H1 (cell line): Measurements from ENCODE around the gene SPARCL1. TPM values are rescaled to one million over a fixed set of nuclear protein-coding genes. Genes with fewer than 3 reads are reported as not detected.
A peak's percentile ranks its signal among the peaks of the same experiment; 100 is the strongest.

Source experiments
- E2F6 ChIP-seq: IDR thresholded peaks from 2 replicates; pipeline ENCODE4 v1.6.1; 2012; ENCODE audit warnings: inconsistent platforms
- FOSL1 ChIP-seq: IDR thresholded peaks from 2 replicates; pipeline ENCODE4 v1.6.1; 2011; ENCODE audit warnings: mild to moderate bottlenecking, low read depth, low read length, moderate library complexity; ENCODE audit not compliant: insufficient read depth
- polyA plus RNA-seq, 7 experiments: library from polyadenylated mRNA; depleted of rRNA in 3 of 7; stranded (reverse) in 5 of 7; unstranded in 2 of 7; fragments of >200 nt in 5 of 7; fragments of 200-250 nt in 2 of 7; gene quantifications; 1 replicate in 5 of 7; 2 replicates in 1 of 7; 4 replicates in 1 of 7; pipeline versions ENCODE4 v1.2.1 to v1.2.3, GENCODE V29; 2011 to 2013; ENCODE audit warnings: missing spikeins in 2 of 7, mixed read lengths in 2 of 7
- total RNA-seq: library from RNA; stranded (reverse); fragmentation: NEBNext Ultra II Directional; extraction: Animal tissue kit (Norgen Biotek cat#: 25700); gene quantifications from 2 replicates; pipeline ENCODE4 v1.2.1, GENCODE V29; 2021
- TF ChIP-seq, protein P1 (sequence below): fragments of 300-600 bp; sonication (generic); IDR thresholded peaks from 2 replicates; pipeline ENCODE4 v1.7.1; 2012; ENCODE audit warnings: low read length, moderate library complexity, mild to moderate bottlenecking, inconsistent platforms; ENCODE audit not compliant: insufficient replicate concordance

SPARCL1 gene
- total and polyA plus RNA-seq, 2 of the 8 experiments (the other 6 are each of a cell fraction or from before 2014, with no cell fraction given) = 0.48 to 0.51 TPM

- TF ChIP-seq, protein P1, sequence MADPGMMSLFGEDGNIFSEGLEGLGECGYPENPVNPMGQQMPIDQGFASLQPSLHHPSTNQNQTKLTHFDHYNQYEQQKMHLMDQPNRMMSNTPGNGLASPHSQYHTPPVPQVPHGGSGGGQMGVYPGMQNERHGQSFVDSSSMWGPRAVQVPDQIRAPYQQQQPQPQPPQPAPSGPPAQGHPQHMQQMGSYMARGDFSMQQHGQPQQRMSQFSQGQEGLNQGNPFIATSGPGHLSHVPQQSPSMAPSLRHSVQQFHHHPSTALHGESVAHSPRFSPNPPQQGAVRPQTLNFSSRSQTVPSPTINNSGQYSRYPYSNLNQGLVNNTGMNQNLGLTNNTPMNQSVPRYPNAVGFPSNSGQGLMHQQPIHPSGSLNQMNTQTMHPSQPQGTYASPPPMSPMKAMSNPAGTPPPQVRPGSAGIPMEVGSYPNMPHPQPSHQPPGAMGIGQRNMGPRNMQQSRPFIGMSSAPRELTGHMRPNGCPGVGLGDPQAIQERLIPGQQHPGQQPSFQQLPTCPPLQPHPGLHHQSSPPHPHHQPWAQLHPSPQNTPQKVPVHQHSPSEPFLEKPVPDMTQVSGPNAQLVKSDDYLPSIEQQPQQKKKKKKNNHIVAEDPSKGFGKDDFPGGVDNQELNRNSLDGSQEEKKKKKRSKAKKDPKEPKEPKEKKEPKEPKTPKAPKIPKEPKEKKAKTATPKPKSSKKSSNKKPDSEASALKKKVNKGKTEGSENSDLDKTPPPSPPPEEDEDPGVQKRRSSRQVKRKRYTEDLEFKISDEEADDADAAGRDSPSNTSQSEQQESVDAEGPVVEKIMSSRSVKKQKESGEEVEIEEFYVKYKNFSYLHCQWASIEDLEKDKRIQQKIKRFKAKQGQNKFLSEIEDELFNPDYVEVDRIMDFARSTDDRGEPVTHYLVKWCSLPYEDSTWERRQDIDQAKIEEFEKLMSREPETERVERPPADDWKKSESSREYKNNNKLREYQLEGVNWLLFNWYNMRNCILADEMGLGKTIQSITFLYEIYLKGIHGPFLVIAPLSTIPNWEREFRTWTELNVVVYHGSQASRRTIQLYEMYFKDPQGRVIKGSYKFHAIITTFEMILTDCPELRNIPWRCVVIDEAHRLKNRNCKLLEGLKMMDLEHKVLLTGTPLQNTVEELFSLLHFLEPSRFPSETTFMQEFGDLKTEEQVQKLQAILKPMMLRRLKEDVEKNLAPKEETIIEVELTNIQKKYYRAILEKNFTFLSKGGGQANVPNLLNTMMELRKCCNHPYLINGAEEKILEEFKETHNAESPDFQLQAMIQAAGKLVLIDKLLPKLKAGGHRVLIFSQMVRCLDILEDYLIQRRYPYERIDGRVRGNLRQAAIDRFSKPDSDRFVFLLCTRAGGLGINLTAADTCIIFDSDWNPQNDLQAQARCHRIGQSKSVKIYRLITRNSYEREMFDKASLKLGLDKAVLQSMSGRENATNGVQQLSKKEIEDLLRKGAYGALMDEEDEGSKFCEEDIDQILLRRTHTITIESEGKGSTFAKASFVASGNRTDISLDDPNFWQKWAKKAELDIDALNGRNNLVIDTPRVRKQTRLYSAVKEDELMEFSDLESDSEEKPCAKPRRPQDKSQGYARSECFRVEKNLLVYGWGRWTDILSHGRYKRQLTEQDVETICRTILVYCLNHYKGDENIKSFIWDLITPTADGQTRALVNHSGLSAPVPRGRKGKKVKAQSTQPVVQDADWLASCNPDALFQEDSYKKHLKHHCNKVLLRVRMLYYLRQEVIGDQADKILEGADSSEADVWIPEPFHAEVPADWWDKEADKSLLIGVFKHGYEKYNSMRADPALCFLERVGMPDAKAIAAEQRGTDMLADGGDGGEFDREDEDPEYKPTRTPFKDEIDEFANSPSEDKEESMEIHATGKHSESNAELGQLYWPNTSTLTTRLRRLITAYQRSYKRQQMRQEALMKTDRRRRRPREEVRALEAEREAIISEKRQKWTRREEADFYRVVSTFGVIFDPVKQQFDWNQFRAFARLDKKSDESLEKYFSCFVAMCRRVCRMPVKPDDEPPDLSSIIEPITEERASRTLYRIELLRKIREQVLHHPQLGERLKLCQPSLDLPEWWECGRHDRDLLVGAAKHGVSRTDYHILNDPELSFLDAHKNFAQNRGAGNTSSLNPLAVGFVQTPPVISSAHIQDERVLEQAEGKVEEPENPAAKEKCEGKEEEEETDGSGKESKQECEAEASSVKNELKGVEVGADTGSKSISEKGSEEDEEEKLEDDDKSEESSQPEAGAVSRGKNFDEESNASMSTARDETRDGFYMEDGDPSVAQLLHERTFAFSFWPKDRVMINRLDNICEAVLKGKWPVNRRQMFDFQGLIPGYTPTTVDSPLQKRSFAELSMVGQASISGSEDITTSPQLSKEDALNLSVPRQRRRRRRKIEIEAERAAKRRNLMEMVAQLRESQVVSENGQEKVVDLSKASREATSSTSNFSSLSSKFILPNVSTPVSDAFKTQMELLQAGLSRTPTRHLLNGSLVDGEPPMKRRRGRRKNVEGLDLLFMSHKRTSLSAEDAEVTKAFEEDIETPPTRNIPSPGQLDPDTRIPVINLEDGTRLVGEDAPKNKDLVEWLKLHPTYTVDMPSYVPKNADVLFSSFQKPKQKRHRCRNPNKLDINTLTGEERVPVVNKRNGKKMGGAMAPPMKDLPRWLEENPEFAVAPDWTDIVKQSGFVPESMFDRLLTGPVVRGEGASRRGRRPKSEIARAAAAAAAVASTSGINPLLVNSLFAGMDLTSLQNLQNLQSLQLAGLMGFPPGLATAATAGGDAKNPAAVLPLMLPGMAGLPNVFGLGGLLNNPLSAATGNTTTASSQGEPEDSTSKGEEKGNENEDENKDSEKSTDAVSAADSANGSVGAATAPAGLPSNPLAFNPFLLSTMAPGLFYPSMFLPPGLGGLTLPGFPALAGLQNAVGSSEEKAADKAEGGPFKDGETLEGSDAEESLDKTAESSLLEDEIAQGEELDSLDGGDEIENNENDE = no peak
- TF ChIP-seq E2F6 (peak; percentile 89), FOSL1 (no peak)
Observed at GRCh38 chr4:87491436-87491835, 37.7 kb downstream of the SPARCL1 start (continued).
